ENCODE data around the gene KPNA3.

DNA sequence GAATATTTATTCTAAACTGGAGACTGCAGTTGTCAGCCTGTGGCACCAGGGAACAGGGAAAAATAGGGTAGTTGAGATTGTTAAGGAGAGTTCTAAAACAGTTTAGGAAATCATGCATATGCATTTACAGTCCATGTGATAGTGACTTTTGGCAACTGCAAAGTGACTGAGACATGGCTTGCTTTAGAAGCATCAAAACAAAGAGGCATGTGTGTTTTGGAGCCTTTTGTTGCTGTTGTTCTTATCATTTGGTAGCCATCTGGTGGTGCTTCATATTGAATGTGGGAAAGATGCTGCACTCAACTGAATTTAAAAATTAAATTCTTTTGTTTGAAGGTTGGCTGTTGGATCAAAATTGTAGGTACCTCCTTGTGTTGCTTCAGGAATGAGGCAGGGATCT is 91.0 kb downstream of the KPNA3 start:
- TF ChIP-seq EZH2 (IDR thresholded peaks at IDR 0.05) (no peak), POLR2AphosphoS5 (IDR thresholded peaks at IDR 0.05; ENCODE audit: borderline replicate concordance, low read depth, low read length) (no peak)
